H1 (cell line): ENCODE results near the gene C15orf61. TPM values are rescaled to one million over a fixed set of nuclear protein-coding genes. Genes with fewer than 3 reads are reported as not detected.

Experiments
- BACH1 ChIP-seq: IDR thresholded peaks from 2 replicates; pipeline ENCODE4 v1.6.1; 2012; ENCODE audit warnings: low read length, improper control_type of control experiment
- BRCA1 ChIP-seq: IDR thresholded peaks from 2 replicates; pipeline ENCODE4 v1.6.1; 2012; ENCODE audit warnings: low read depth, low read length, improper control_type of control experiment
- CTCF ChIP-seq, 3 experiments: IDR thresholded peaks; 1 replicate in 2 of 3; 2 replicates in 1 of 3; pipeline versions ENCODE4 v1.5.1 to v1.6.1; 2011; ENCODE audit warnings: low read length in 3 of 3, mild to moderate bottlenecking in 3 of 3, inconsistent platforms in 2 of 3, low read depth in 1 of 3, moderate library complexity in 1 of 3; ENCODE audit not compliant: insufficient read depth in 1 of 3; ENCODE audit errors: control extremely low read depth in 1 of 3
- GTF2F1 ChIP-seq: IDR thresholded peaks from 2 replicates; pipeline ENCODE4 v1.6.1; 2012; ENCODE audit warnings: low read depth, low read length, improper control_type of control experiment, borderline replicate concordance
- POU5F1 ChIP-seq: IDR thresholded peaks from 2 replicates; pipeline ENCODE4 v1.6.1; 2011; ENCODE audit warnings: low read depth, mild to moderate bottlenecking, low read length, moderate library complexity
- SP4 ChIP-seq: IDR thresholded peaks from 2 replicates; pipeline ENCODE4 v1.6.1; 2012; ENCODE audit warnings: low read length, inconsistent platforms
- SRF ChIP-seq: IDR thresholded peaks from 2 replicates; pipeline ENCODE4 v1.6.1; 2011; ENCODE audit warnings: mild to moderate bottlenecking, low read depth, low read length, moderate library complexity
- polyA plus RNA-seq, 7 experiments: library from polyadenylated mRNA; depleted of rRNA in 3 of 7; stranded (reverse) in 5 of 7; unstranded in 2 of 7; fragments of >200 nt in 5 of 7; fragments of 200-250 nt in 2 of 7; gene quantifications; 1 replicate in 5 of 7; 2 replicates in 1 of 7; 4 replicates in 1 of 7; pipeline versions ENCODE4 v1.2.1 to v1.2.3, GENCODE V29; 2011 to 2013; ENCODE audit warnings: missing spikeins in 2 of 7, mixed read lengths in 2 of 7
- total RNA-seq: library from RNA; stranded (reverse); fragmentation: NEBNext Ultra II Directional; extraction: Animal tissue kit (Norgen Biotek cat#: 25700); gene quantifications from 2 replicates; pipeline ENCODE4 v1.2.1, GENCODE V29; 2021

The C15orf61 gene
- total and polyA plus RNA-seq, 2 of the 8 experiments (the other 6 are each of a cell fraction or from before 2014, with no cell fraction given): 1.7 to 2.0 TPM

- no peak for TF ChIP-seq POU5F1
- TF ChIP-seq BRCA1: no peak
- no peak for TF ChIP-seq CTCF (IDR thresholded peaks at IDR 0.05; ENCODE audit: control extremely low read depth in 1 of 3, insufficient read depth in 1 of 3, low read depth in 1 of 3, low read length in 3 of 3)
- TF ChIP-seq SP4: no peak
- TF ChIP-seq BACH1: no peak
- TF ChIP-seq GTF2F1: no peak
- no peak for TF ChIP-seq SRF
Observed at GRCh38 chr15:67520321-67521028, 456 bp upstream of the C15orf61 start (continued).
